ENCODE measurements around the gene NTRK3.
"Not testable (repeated sequence)": the region's sequence is repeated elsewhere in the genome, so short reads cannot be mapped to it uniquely, and the experiment has no call there.

Gene NTRK3

GRCh38 chr15:88115486-88116152 lies 140.9 kb downstream of the NTRK3 start:
- DNase-seq: no peak

GRCh38 chr15:88113613-88114308 lies 142.8 kb downstream of the NTRK3 start:
- no peak for DNase-seq

GRCh38 chr15:88108991-88109390 lies 147.5 kb downstream of the NTRK3 start:
- no peak for DNase-seq

GRCh38 chr15:88108477-88108876 lies 148.1 kb downstream of the NTRK3 start:
- DNase-seq: no peak

- DNase-seq: no peak
Measured at GRCh38 chr15:88106074-88106473, 150.5 kb downstream of the NTRK3 start.

GRCh38 chr15:88104357-88104756 lies 152.2 kb downstream of the NTRK3 start:
- no peak for DNase-seq

- no peak for DNase-seq
Measured at GRCh38 chr15:88100181-88100580, 156.4 kb downstream of the NTRK3 start.

GRCh38 chr15:88098361-88098760 lies 158.2 kb downstream of the NTRK3 start:
- no peak for DNase-seq

- no peak for DNase-seq
Measured at GRCh38 chr15:88091444-88092016, 165.0 kb downstream of the NTRK3 start.

GRCh38 chr15:88090481-88091011 lies 166.0 kb downstream of the NTRK3 start:
- DNase-seq: no peak

GRCh38 chr15:88089731-88090130 lies 166.8 kb downstream of the NTRK3 start:
- DNase-seq: no peak

GRCh38 chr15:88089024-88089620 lies 167.4 kb downstream of the NTRK3 start:
- no peak for DNase-seq

GRCh38 chr15:88083811-88084760 lies 172.5 kb downstream of the NTRK3 start:
- no peak for DNase-seq

GRCh38 chr15:88080616-88081015 lies 175.9 kb downstream of the NTRK3 start:
- no peak for DNase-seq

GRCh38 chr15:88077296-88078020 lies 179.1 kb downstream of the NTRK3 start:
- no peak for DNase-seq

GRCh38 chr15:88076328-88076727 lies 180.2 kb downstream of the NTRK3 start:
- no peak for DNase-seq

GRCh38 chr15:88075102-88075501 lies 181.4 kb downstream of the NTRK3 start:
- DNase-seq: no peak

- no peak for DNase-seq
Measured at GRCh38 chr15:88074386-88074785, 182.2 kb downstream of the NTRK3 start.

- DNase-seq: no peak
Measured at GRCh38 chr15:88073391-88073691, 183.2 kb downstream of the NTRK3 start.

GRCh38 chr15:88072598-88073390 lies 183.7 kb downstream of the NTRK3 start:
- no peak for DNase-seq

GRCh38 chr15:88072133-88072532 lies 184.4 kb downstream of the NTRK3 start:
- not testable (repeated sequence) for DNase-seq

Measured in NCI-H1436 (cell line).